CD14-positive monocyte (primary cell): Measurements from ENCODE around the gene GJA3. TPM values are rescaled to one million over a fixed set of nuclear protein-coding genes. Genes with fewer than 3 reads are reported as not detected.

ENCODE experiments used
- DNase-seq, 3 donors: peaks; one replicate each; pipeline ENCODE4 v3.0.0-alpha.2; 2011 to 2022
- H2AFZ ChIP-seq: 2 replicates; pipeline ENCODE4 v1.6.0; 2012; ENCODE audit warnings: mild to moderate bottlenecking, low read depth, low read length, inconsistent platforms; ENCODE audit not compliant: insufficient read depth, poor library complexity, severe bottlenecking
- H3K27ac ChIP-seq, 2 donors: 1 replicate in 1 of 2; 2 replicates in 1 of 2; pipeline ENCODE4 v1.5.1; 2012 to 2013; ENCODE audit warnings: low read length in 2 of 2, control low read depth in 1 of 2, inconsistent platforms in 1 of 2, low read depth in 1 of 2, mild to moderate bottlenecking in 1 of 2
- H3K27me3 ChIP-seq, 2 donors: one replicate each; pipeline versions ENCODE4 v1.6.0 to v1.6.1; 2011 to 2013; ENCODE audit warnings: low read length in 2 of 2; ENCODE audit not compliant: control insufficient read depth in 2 of 2, insufficient read depth in 2 of 2
- H3K36me3 ChIP-seq, 2 donors: replicated peaks in 1 of 2; 1 replicate in 1 of 2; 2 replicates in 1 of 2; pipeline versions ENCODE4 v1.5.1 to v1.6.1; 2012 to 2013; ENCODE audit warnings: low read length in 2 of 2, control low read depth in 1 of 2, inconsistent platforms in 1 of 2, mild to moderate bottlenecking in 1 of 2; ENCODE audit not compliant: insufficient read depth in 2 of 2, control insufficient read depth in 1 of 2
- H3K4me1 ChIP-seq, 2 donors: 1 replicate in 1 of 2; 2 replicates in 1 of 2; pipeline versions ENCODE4 v1.5.1 to v1.6.1; 2012 to 2013; ENCODE audit warnings: low read length in 2 of 2, control low read depth in 1 of 2, inconsistent platforms in 1 of 2, mild to moderate bottlenecking in 1 of 2, moderate library complexity in 1 of 2; ENCODE audit not compliant: insufficient read depth in 2 of 2, control insufficient read depth in 1 of 2
- H3K4me2 ChIP-seq: replicated peaks from 2 replicates; pipeline ENCODE3; 2012; ENCODE audit warnings: low read length, moderate library complexity, mild to moderate bottlenecking; ENCODE audit not compliant: poor library complexity, severe bottlenecking; ENCODE audit errors: extremely low read depth
- H3K4me3 ChIP-seq, 3 experiments: fragments of 200-600 bp in 1 of 3; sonication (generic) in 1 of 3; replicated peaks in 1 of 3; 1 replicate in 2 of 3; 2 replicates in 1 of 3; pipeline ENCODE4 v1.5.1; 2011 to 2013; ENCODE audit warnings: low read length in 3 of 3, mild to moderate bottlenecking in 3 of 3, control low read depth in 2 of 3, low read depth in 2 of 3, inconsistent platforms in 1 of 3, moderate library complexity in 1 of 3
- H3K79me2 ChIP-seq: 2 replicates; pipeline ENCODE4 v1.6.0; 2012; ENCODE audit warnings: mild to moderate bottlenecking, control low read depth, inconsistent platforms, low read length, moderate library complexity; ENCODE audit not compliant: insufficient read depth
- H3K9ac ChIP-seq: 2 replicates; pipeline ENCODE4 v1.6.0; 2017; ENCODE audit warnings: low read length, mild to moderate bottlenecking; ENCODE audit not compliant: insufficient read depth, poor library complexity, severe bottlenecking
- H3K9me3 ChIP-seq, 2 donors: replicated peaks in 1 of 2; 1 replicate in 1 of 2; 2 replicates in 1 of 2; pipeline versions ENCODE4 v1.5.1 to v1.6.1; 2012 to 2013; ENCODE audit warnings: low read length in 2 of 2, control low read depth in 1 of 2; ENCODE audit not compliant: control insufficient read depth in 1 of 2, insufficient read depth in 1 of 2
- H4K20me1 ChIP-seq: 2 replicates; pipeline ENCODE4 v1.6.0; 2012; ENCODE audit warnings: mild to moderate bottlenecking, low read length, control low read depth, moderate library complexity; ENCODE audit not compliant: insufficient read depth
- H3K27ac Mint-ChIP-seq, 7 donors: one replicate each; pipeline ENCODE4 v1.8.0; 2020; ENCODE audit warnings: mild to moderate bottlenecking in 7 of 7, mixed read lengths in 7 of 7, moderate library complexity in 6 of 7, inconsistent platforms in 2 of 7
- H3K27me3 Mint-ChIP-seq, 3 donors: one replicate each; pipeline ENCODE4 v1.8.0; 2021 to 2022; ENCODE audit warnings: low read depth in 3 of 3, mild to moderate bottlenecking in 3 of 3, mixed read lengths in 3 of 3, moderate library complexity in 3 of 3, inconsistent platforms in 1 of 3
- H3K36me3 Mint-ChIP-seq, 2 donors: one replicate each; pipeline ENCODE4 v1.8.0; 2020; ENCODE audit warnings: mixed read lengths in 2 of 2, inconsistent platforms in 1 of 2, mild to moderate bottlenecking in 1 of 2
- H3K4me1 Mint-ChIP-seq: one replicate; pipeline ENCODE4 v1.8.0; 2020; ENCODE audit warnings: mild to moderate bottlenecking, mixed read lengths
- H3K4me3 Mint-ChIP-seq, 2 donors: one replicate each; pipeline ENCODE4 v1.8.0; 2020; ENCODE audit warnings: mild to moderate bottlenecking in 2 of 2, mixed read lengths in 2 of 2, moderate library complexity in 1 of 2
- H3K9me3 Mint-ChIP-seq, 7 donors: one replicate each; pipeline ENCODE4 v1.8.0; 2020 to 2022; ENCODE audit warnings: mixed read lengths in 7 of 7, mild to moderate bottlenecking in 6 of 7, moderate library complexity in 6 of 7, inconsistent platforms in 2 of 7
- CTCF ChIP-seq: fragments of 200-600 bp; IDR thresholded peaks from one replicate; pipeline ENCODE4 v1.8.0; 2022; ENCODE audit warnings: antibody characterized with exemption, mild to moderate bottlenecking
- WGBS: methylation state at CpG from one replicate; pipeline ENCODE4 v1.1.5; 2013; ENCODE audit warnings: missing lambda C conversion rate; ENCODE audit not compliant: insufficient coverage; 5-methylcytosine and 5-hydroxymethylcytosine counted together
- intact Hi-C, 2 donors: fragments of 100-400 bp; cut with micrococcal nuclease; formaldehyde crosslinking; loops; one replicate each; pipeline versions ENCODE4 v1.15.0 to v1.15.1; 2023
- polyA minus RNA-seq: library from RNA; depleted of rRNA, polyadenylated mRNA; stranded (reverse); fragments of >200 nt; gene quantifications from 2 replicates; pipeline ENCODE4 v1.2.3, GENCODE V29; 2012
- polyA plus RNA-seq, 3 donors: library from polyadenylated mRNA; depleted of rRNA in 1 of 3; unstranded in 2 of 3; stranded (reverse) in 1 of 3; fragments of 300-500 nt in 2 of 3; fragments of >200 nt in 1 of 3; fragmentation: Illumina TruSeq in 2 of 3; gene quantifications; 1 replicate in 2 of 3; 2 replicates in 1 of 3; pipeline ENCODE4 v1.2.3, GENCODE V29; 2012 to 2021
- total RNA-seq, 12 experiments: library from RNA in 1 of 12; stranded (reverse) in 1 of 12; fragments of 120-200 nt in 1 of 12; gene quantifications; one replicate each; pipeline ENCODE4 v1.2.4 and lab custom pipeline; 2013 to 2026; ENCODE audit warnings: mixed read lengths in 6 of 12, inconsistent platforms in 1 of 12

GJA3 gene
- total RNA-seq (2013), result not detected
- not detected for polyA plus RNA-seq
- not detected in 2 replicates for polyA minus RNA-seq
- 0.06 to 10.4 (median 0.75) reads per million in 11 experiments for total RNA-seq (lab: John Stamatoyannopoulos, UW)

- Histone ChIP-seq H4K20me1 (no peaks in the 10 kb centered on the region), H3K27ac (no peak within 1 kb of the TSS), H3K9ac (no peak within 1 kb of the TSS), H3K9me3 (peaks cover 0 to 6% of the 10 kb centered on the region in 2 donors), H3K4me1 (peaks cover 13 to 23% of the 10 kb centered on the region in 2 donors), H3K27me3 (peaks cover 67 to 75% of the 10 kb centered on the region in 2 donors), H3K4me3 (peak within 1 kb of the TSS in 2 of 3 experiments; percentile 30 to 66), H3K4me2 (peak within 1 kb of the TSS; percentile 78), H3K79me2 (no peaks in the 10 kb centered on the region), H3K36me3 (no peaks in the 10 kb centered on the region), H2AFZ (peak within 1 kb of the TSS; percentile 57)
- H3K27me3 Mint-ChIP-seq, result peaks cover 56 to 73% (median 65%) of the 10 kb centered on the region in 3 donors
- H3K4me1 Mint-ChIP-seq, result peaks cover 24% of the 10 kb centered on the region
- 2% methylated on average over 93 of the region's 93 CpGs for WGBS
- peak within 1 kb of the TSS in 1 of 7 donors; percentile 68 for H3K27ac Mint-ChIP-seq
- peak within 1 kb of the TSS; percentile 77 to 90 for H3K4me3 Mint-ChIP-seq
- H3K36me3 Mint-ChIP-seq, result peaks cover 0 to 7% of the 10 kb centered on the region in 2 donors
- no peak for DNase-seq
- intact Hi-C loops, result loop anchor here (5.0 to 10.0 kb wide), 4 partner anchors 33 to 196 kb away; no protein-coding TSS in a partner anchor
- no peak for TF ChIP-seq CTCF
- peaks cover 0 to 10% (median 3%) of the 10 kb centered on the region in 7 donors for H3K9me3 Mint-ChIP-seq
Measured at GRCh38 chr13:20160306-20161274, at the start of gene GJA3. Gene GJA3, minus strand, starts transcription at chr13:20161052. Its CDS starts 17,764 bp downstream, at chr13:20143288.

DNA sequence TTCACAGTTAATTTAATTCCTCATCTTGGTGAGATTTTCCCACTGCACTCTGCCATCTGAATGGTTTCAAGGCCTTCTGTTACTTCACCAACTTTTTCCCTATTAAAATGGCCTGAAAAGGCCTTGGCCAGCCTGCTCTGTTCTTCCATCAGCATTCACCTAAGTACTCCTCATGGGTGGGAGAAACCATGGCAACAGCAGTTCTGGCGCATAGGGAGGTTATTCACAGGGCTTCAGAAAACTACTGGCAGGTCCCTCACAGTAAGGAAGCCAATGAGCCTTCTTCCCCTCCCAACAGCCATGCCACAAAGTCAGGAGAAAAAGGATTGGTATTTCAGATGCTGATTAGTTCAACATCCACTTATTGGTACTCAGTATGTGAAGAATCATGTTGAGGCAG, 49.1 kb upstream of the GJA3 start:
- peaks cover 23% of the 10 kb centered on the region for H3K4me1 Mint-ChIP-seq
- TF ChIP-seq CTCF, result no peak
- Histone ChIP-seq H2AFZ (no peak overlapping the region), H3K36me3 (no peaks in the 10 kb centered on the region), H3K4me3 (no peak overlapping the region), H3K4me1 (peaks cover 9 to 14% of the 10 kb centered on the region in 2 donors), H3K27me3 (no peaks in the 10 kb centered on the region), H3K9me3 (peaks cover 0 to 5% of the 10 kb centered on the region in 2 donors), H3K9ac (no peak overlapping the region), H3K27ac (no peak overlapping the region), H3K79me2 (no peaks in the 10 kb centered on the region), H3K4me2 (no peak overlapping the region), H4K20me1 (no peaks in the 10 kb centered on the region)
- peaks cover 1 to 3% (median 2%) of the 10 kb centered on the region in 3 donors for H3K27me3 Mint-ChIP-seq
- DNase-seq, result no peak
- H3K9me3 Mint-ChIP-seq, result peaks cover 4 to 15% (median 12%) of the 10 kb centered on the region in 7 donors
- no peaks in the 10 kb centered on the region for H3K36me3 Mint-ChIP-seq
- 86% methylated on average over 1 of the region's 1 CpG for WGBS
- no peak overlapping the region for H3K27ac Mint-ChIP-seq
- intact Hi-C loops, result no loop called here
- no peak overlapping the region for H3K4me3 Mint-ChIP-seq
